HepG2 (cell line): Measurements from ENCODE around the gene TRAK1. TPM values are rescaled to one million over a fixed set of nuclear protein-coding genes. Genes with fewer than 3 reads are reported as not detected.
A peak's percentile ranks its signal among the peaks of the same experiment; 100 is the strongest.

Experiments used
- AKAP8 ChIP-seq: sonication (generic); formaldehyde crosslinking; IDR thresholded peaks from 2 replicates; pipeline ENCODE4 v1.5.1; 2020; ENCODE audit warnings: mild to moderate bottlenecking, missing genetic modification reagents
- CCDC6 ChIP-seq: sonication (generic); formaldehyde crosslinking; IDR thresholded peaks from 2 replicates; pipeline ENCODE4 v1.8.1; 2022; ENCODE audit warnings: mild to moderate bottlenecking, missing genetic modification reagents, moderate library complexity
- FOXA1 ChIP-seq, 2 experiments: fragments of 450-650 bp in 1 of 2; sonication (generic) in 1 of 2; formaldehyde crosslinking in 1 of 2; IDR thresholded peaks; 2 replicates each; pipeline versions ENCODE4 v1.4.0 to v1.6.1; 2016 to 2020; ENCODE audit warnings: missing genetic modification reagents in 1 of 2
- FOXP1 ChIP-seq, 2 experiments: fragments of 450-650 bp in 1 of 2; IDR thresholded peaks; 2 replicates each; pipeline ENCODE4 v1.6.1; 2017 to 2018; ENCODE audit warnings: antibody characterized with exemption in 1 of 2
- NCOR1 ChIP-seq: fragments of 200-600 bp; sonication (generic); IDR thresholded peaks from 2 replicates; pipeline ENCODE4 v1.7.0; 2017; ENCODE audit warnings: antibody characterized with exemption, low read length, borderline replicate concordance
- NFIC ChIP-seq: IDR thresholded peaks from 2 replicates; pipeline ENCODE4 v1.6.1; 2012; ENCODE audit warnings: mild to moderate bottlenecking, low read length, inconsistent platforms
- RXRB ChIP-seq: IDR thresholded peaks from 2 replicates; pipeline ENCODE4 v1.6.1; 2016; ENCODE audit warnings: borderline replicate concordance, missing genetic modification reagents, missing compliant biosample characterization
- TEAD3 ChIP-seq: optimal IDR thresholded peaks from 2 replicates; pipeline ENCODE3; 2016; ENCODE audit warnings: borderline replicate concordance
- YY1 ChIP-seq: IDR thresholded peaks from 2 replicates; pipeline ENCODE4 v1.6.1; 2011; ENCODE audit warnings: low read length, low read depth, moderate library complexity, mild to moderate bottlenecking; ENCODE audit not compliant: insufficient read depth, insufficient replicate concordance
- ZNF331 ChIP-seq: sonication (generic); formaldehyde crosslinking; IDR thresholded peaks from 2 replicates; pipeline ENCODE4 v1.4.0; 2020; ENCODE audit warnings: missing genetic modification reagents
- ZNF383 ChIP-seq: sonication (generic); formaldehyde crosslinking; IDR thresholded peaks from 2 replicates; pipeline ENCODE4 v1.4.0; 2020; ENCODE audit warnings: missing genetic modification reagents, mild to moderate bottlenecking, borderline replicate concordance
- ZNF549 ChIP-seq: sonication (generic); formaldehyde crosslinking; IDR thresholded peaks from 2 replicates; pipeline ENCODE4 v1.5.0; 2020; ENCODE audit warnings: missing genetic modification reagents
- ZNF672 ChIP-seq: sonication (generic); formaldehyde crosslinking; IDR thresholded peaks from 2 replicates; pipeline ENCODE4 v1.8.1; 2022; ENCODE audit warnings: missing genetic modification reagents
- ZNF792 ChIP-seq: IDR thresholded peaks from 2 replicates; pipeline ENCODE4 v1.6.1; 2016
- ZSCAN25 ChIP-seq: sonication (generic); formaldehyde crosslinking; IDR thresholded peaks from 2 replicates; pipeline ENCODE4 v1.8.0; 2022; ENCODE audit warnings: mild to moderate bottlenecking, missing genetic modification reagents
- ZSCAN29 ChIP-seq: sonication (generic); formaldehyde crosslinking; conservative IDR thresholded peaks from 2 replicates; pipeline ENCODE4 v1.4.0; 2020; ENCODE audit warnings: mild to moderate bottlenecking, missing genetic modification reagents
- polyA plus RNA-seq, 8 experiments: library from polyadenylated mRNA; depleted of rRNA in 3 of 8; stranded (reverse) in 7 of 8; unstranded in 1 of 8; fragments of >200 nt; fragmentation: Illumina TruSeq in 4 of 8; extraction: Trizol in 4 of 8; gene quantifications; 2 replicates each; pipeline versions ENCODE4 v1.2.1 to v1.2.3, GENCODE V29; 2011 to 2016; ENCODE audit warnings: low read depth in 4 of 8, missing spikeins in 1 of 8, mixed read lengths in 1 of 8; ENCODE audit not compliant: insufficient read depth in 1 of 8
- total RNA-seq, 5 experiments: library from RNA; depleted of rRNA; stranded (reverse); fragments of >200 nt; fragmentation: Illumina TruSeq; extraction: Trizol; gene quantifications; 2 replicates each; pipeline ENCODE4 v1.2.3, GENCODE V29; 2016; ENCODE audit warnings: low read depth in 1 of 5
- TF ChIP-seq, protein P1 (sequence below): sonication (generic); formaldehyde crosslinking; IDR thresholded peaks from 2 replicates; pipeline ENCODE4 v1.8.0; 2022; ENCODE audit warnings: missing genetic modification reagents, low read depth, mild to moderate bottlenecking, borderline replicate concordance
- TF ChIP-seq, protein P2 (sequence below): sonication (generic); formaldehyde crosslinking; IDR thresholded peaks from 2 replicates; pipeline ENCODE4 v1.4.0; 2020; ENCODE audit warnings: missing genetic modification reagents
- TF ChIP-seq, protein P3 (sequence below): sonication (generic); formaldehyde crosslinking; IDR thresholded peaks from 2 replicates; pipeline ENCODE4 v1.5.1; 2020; ENCODE audit warnings: missing genetic modification reagents, mild to moderate bottlenecking, borderline replicate concordance

Gene TRAK1
- total and polyA plus RNA-seq, 2 of the 13 experiments (the other 11 are each of a cell fraction or from before 2014, with no cell fraction given), result 20.5 to 46.6 TPM

DNA sequence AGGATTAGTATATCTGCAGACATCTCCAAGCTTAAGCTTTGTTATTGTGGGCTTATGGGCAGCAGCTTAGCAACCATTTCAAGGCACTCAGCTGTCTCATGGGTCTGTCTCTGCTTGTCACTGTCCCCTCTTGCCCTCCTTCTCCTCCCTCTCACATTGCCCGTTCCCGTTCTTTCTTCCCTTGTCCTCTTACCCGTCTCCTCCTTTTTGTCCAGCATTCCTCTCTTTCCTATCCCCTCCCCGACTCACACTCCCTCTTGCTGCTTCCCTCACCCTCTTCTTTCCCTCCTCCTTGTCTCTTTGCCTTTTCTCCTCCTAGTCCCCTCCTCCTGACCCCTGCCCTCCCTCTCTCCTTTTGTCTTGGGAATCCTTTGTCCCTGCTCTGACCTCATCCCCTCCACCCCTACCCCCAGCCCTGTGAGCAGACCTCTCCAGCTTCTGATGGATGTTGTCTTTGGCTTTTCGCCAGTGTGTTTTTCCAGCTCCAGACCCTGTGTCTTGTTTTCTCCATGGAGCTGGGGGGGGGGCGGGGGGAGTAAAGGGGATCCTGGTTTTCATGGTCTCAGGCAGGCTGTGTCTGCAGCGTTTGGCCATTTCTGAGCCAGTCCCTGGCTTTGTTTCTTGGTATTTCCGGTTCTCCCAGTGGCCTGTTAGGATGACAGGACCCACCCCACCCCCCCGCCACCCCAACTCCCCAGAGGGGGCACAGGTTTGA is 47.9 kb upstream of the TRAK1 start (continued):
- TF ChIP-seq ZNF672 (CRISPR knock-in tag) (no peak), ZSCAN25 (CRISPR knock-in tag) (peak; percentile 90; the same call in 1 of the 2 replicates), FOXP1 (IDR thresholded peaks at IDR 0.05) (no peak), FOXP1 (CRISPR knock-in tag; IDR thresholded peaks at IDR 0.05) (peak; percentile 46; the same call in 1 of the 2 replicates), ZNF383 (no peak), ZNF792 (no peak), AKAP8 (CRISPR knock-in tag) (no peak), TEAD3 (peak; percentile 9), NCOR1 (peak; percentile 35; the same call in 1 of the 2 replicates), NFIC (peak; percentile 53; the same call in 1 of the 2 replicates), ZNF331 (CRISPR knock-in tag) (no peak), RXRB (CRISPR knock-in tag) (peak; percentile 72; the same call in 1 of the 2 replicates), ZSCAN29 (CRISPR knock-in tag) (no peak), ZNF549 (CRISPR knock-in tag) (no peak), FOXA1 (IDR thresholded peaks at IDR 0.05) (no peak), FOXA1 (CRISPR knock-in tag; IDR thresholded peaks at IDR 0.05) (peak; percentile 24; the same call in 1 of the 2 replicates), CCDC6 (CRISPR knock-in tag) (no peak), YY1 (no peak)
- TF ChIP-seq, protein P1, sequence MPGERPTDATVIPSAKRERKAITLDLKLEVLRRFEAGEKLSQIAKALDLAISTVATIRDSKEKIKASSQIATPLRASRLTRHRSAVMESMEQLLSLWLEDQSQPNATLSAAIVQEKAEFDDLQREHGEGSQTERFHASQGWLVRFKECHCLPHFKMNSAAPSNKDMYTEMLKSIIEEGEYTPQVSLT (CRISPR knock-in tag), result no peak
- TF ChIP-seq, protein P2, sequence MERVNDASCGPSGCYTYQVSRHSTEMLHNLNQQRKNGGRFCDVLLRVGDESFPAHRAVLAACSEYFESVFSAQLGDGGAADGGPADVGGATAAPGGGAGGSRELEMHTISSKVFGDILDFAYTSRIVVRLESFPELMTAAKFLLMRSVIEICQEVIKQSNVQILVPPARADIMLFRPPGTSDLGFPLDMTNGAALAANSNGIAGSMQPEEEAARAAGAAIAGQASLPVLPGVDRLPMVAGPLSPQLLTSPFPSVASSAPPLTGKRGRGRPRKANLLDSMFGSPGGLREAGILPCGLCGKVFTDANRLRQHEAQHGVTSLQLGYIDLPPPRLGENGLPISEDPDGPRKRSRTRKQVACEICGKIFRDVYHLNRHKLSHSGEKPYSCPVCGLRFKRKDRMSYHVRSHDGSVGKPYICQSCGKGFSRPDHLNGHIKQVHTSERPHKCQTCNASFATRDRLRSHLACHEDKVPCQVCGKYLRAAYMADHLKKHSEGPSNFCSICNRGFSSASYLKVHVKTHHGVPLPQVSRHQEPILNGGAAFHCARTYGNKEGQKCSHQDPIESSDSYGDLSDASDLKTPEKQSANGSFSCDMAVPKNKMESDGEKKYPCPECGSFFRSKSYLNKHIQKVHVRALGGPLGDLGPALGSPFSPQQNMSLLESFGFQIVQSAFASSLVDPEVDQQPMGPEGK (CRISPR knock-in tag), result peak; percentile 89
- TF ChIP-seq, protein P3, sequence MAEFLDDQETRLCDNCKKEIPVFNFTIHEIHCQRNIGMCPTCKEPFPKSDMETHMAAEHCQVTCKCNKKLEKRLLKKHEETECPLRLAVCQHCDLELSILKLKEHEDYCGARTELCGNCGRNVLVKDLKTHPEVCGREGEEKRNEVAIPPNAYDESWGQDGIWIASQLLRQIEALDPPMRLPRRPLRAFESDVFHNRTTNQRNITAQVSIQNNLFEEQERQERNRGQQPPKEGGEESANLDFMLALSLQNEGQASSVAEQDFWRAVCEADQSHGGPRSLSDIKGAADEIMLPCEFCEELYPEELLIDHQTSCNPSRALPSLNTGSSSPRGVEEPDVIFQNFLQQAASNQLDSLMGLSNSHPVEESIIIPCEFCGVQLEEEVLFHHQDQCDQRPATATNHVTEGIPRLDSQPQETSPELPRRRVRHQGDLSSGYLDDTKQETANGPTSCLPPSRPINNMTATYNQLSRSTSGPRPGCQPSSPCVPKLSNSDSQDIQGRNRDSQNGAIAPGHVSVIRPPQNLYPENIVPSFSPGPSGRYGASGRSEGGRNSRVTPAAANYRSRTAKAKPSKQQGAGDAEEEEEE (CRISPR knock-in tag), result no peak
- TF ChIP-seq, all 625 proteins: peak for 29
